GM21381 (cell line): Measurements from ENCODE around the gene KCNB1.
"Not testable (repeated sequence)": the region's sequence is repeated elsewhere in the genome, so short reads cannot be mapped to it uniquely, and the experiment has no call there.

Experiments used
- ATAC-seq: cut with Tn5 transposase; IDR thresholded peaks from one replicate; pipeline ENCODE4 v1.9.1; 2021; ENCODE audit warnings: mild to moderate bottlenecking, moderate library complexity; ENCODE audit not compliant: unreplicated experiment

Gene KCNB1

GRCh38 chr20:49330701-49331615, 151.5 kb downstream of the KCNB1 start:
- ATAC-seq: no peak

- ATAC-seq: no peak
Measured at GRCh38 chr20:49328790-49329189, 153.7 kb downstream of the KCNB1 start.

- no peak for ATAC-seq
Measured at GRCh38 chr20:49326026-49326425, 156.4 kb downstream of the KCNB1 start.

- no peak for ATAC-seq
Measured at GRCh38 chr20:49324306-49324705, 158.2 kb downstream of the KCNB1 start.

GRCh38 chr20:49323622-49324238, 158.7 kb downstream of the KCNB1 start:
- ATAC-seq: no peak

- ATAC-seq: no peak
Measured at GRCh38 chr20:49320460-49320859, 162.0 kb downstream of the KCNB1 start.

- ATAC-seq: no peak
Measured at GRCh38 chr20:49319208-49319809, 163.2 kb downstream of the KCNB1 start.

- no peak for ATAC-seq
Measured at GRCh38 chr20:49318430-49319207, 163.8 kb downstream of the KCNB1 start.

- ATAC-seq: no peak
Measured at GRCh38 chr20:49318091-49318429, 164.4 kb downstream of the KCNB1 start.

GRCh38 chr20:49316704-49317103, 165.8 kb downstream of the KCNB1 start:
- no peak for ATAC-seq

- no peak for ATAC-seq
Measured at GRCh38 chr20:49315580-49315979, 166.9 kb downstream of the KCNB1 start.

- not testable (repeated sequence) for ATAC-seq
Measured at GRCh38 chr20:49314052-49314451, 168.4 kb downstream of the KCNB1 start.
